GM19099 (cell line): ENCODE measurements around the gene LCMT1.
A peak's percentile ranks its signal among the peaks of the same experiment; 100 is the strongest.

ENCODE experiments used
- POLR2A ChIP-seq: IDR thresholded peaks from 3 replicates; pipeline ENCODE4 v1.6.1; 2011; ENCODE audit warnings: low read depth; ENCODE audit not compliant: insufficient read length; ENCODE audit errors: extremely low read depth

Gene LCMT1

GRCh38 chr16:25111403-25112166 is at the start of gene LCMT1:
Gene LCMT1 (plus strand): TSS chr16:25111742. CDS start chr16:25111884, 142 bp downstream.
- peak; percentile 74 for TF ChIP-seq POLR2A

- TF ChIP-seq POLR2A = no peak
Observed at GRCh38 chr16:25063102-25063501, 48.4 kb upstream of the LCMT1 start.

- TF ChIP-seq POLR2A = no peak
Observed at GRCh38 chr16:25063865-25064264, 47.7 kb upstream of the LCMT1 start.

- TF ChIP-seq POLR2A = no peak
Observed at GRCh38 chr16:25064937-25065336, 46.6 kb upstream of the LCMT1 start.

GRCh38 chr16:25065899-25066298 is 45.6 kb upstream of the LCMT1 start:
- TF ChIP-seq POLR2A = no peak

GRCh38 chr16:25066426-25066746 is 45.2 kb upstream of the LCMT1 start:
- no peak for TF ChIP-seq POLR2A

GRCh38 chr16:25066747-25067631 is 44.6 kb upstream of the LCMT1 start:
- TF ChIP-seq POLR2A = peak; percentile 79

GRCh38 chr16:25073854-25074253 is 37.7 kb upstream of the LCMT1 start:
- TF ChIP-seq POLR2A = no peak

- no peak for TF ChIP-seq POLR2A
Observed at GRCh38 chr16:25078386-25078978, 33.1 kb upstream of the LCMT1 start.

- TF ChIP-seq POLR2A = no peak
Observed at GRCh38 chr16:25079637-25080378, 31.7 kb upstream of the LCMT1 start.

- TF ChIP-seq POLR2A = no peak
Observed at GRCh38 chr16:25080420-25081131, 31.0 kb upstream of the LCMT1 start.

GRCh38 chr16:25081702-25082101 is 29.8 kb upstream of the LCMT1 start:
- TF ChIP-seq POLR2A = no peak

- TF ChIP-seq POLR2A = no peak
Observed at GRCh38 chr16:25083065-25083464, 28.5 kb upstream of the LCMT1 start.

- no peak for TF ChIP-seq POLR2A
Observed at GRCh38 chr16:25083701-25084100, 27.8 kb upstream of the LCMT1 start.
